HG03520 (cell line): Measurements from ENCODE around the gene RBM19.
"Not testable (repeated sequence)": the region's sequence is repeated elsewhere in the genome, so short reads cannot be mapped to it uniquely, and the experiment has no call there.

Source experiments
- ATAC-seq: cut with Tn5 transposase; IDR thresholded peaks from one replicate; pipeline ENCODE4 v1.9.1; 2021; ENCODE audit warnings: mild to moderate bottlenecking, moderate library complexity; ENCODE audit not compliant: unreplicated experiment

The RBM19 gene

DNA sequence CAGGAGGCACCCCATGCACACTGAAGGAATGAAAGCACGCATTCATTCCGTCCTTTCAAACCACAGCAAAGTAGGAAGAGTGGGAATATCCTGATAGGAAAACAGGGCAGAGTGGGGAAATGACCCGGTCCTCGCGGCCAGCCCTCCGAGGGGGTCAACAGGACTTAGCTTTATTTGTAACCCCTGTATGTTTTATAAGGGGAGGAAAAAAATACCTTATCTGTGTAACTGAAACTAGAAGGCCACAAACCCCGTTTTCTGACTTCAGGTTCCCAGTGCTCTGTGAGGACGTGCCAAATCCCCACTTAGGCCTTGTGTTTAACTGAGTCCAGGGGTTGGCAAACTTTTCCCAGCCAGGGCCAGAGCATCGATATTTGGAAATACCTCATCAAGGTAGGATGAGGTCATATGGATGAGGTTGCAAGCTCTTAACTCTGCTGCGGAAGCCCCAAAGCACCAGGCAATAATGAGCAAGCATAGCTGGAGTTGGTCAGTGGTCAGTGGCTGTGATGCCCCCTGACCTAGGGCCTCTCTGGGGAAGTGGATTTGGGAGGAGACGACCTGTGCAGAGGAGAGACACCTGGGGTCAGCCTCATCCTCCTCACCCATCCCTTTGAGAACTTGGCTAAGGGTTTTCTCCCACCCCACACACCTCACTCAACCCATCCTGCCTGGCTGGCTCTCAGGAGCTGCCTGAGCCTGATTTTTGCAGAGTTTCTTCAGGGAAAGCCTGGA lies 58.5 kb downstream of the RBM19 start:
- ATAC-seq, result no peak

DNA sequence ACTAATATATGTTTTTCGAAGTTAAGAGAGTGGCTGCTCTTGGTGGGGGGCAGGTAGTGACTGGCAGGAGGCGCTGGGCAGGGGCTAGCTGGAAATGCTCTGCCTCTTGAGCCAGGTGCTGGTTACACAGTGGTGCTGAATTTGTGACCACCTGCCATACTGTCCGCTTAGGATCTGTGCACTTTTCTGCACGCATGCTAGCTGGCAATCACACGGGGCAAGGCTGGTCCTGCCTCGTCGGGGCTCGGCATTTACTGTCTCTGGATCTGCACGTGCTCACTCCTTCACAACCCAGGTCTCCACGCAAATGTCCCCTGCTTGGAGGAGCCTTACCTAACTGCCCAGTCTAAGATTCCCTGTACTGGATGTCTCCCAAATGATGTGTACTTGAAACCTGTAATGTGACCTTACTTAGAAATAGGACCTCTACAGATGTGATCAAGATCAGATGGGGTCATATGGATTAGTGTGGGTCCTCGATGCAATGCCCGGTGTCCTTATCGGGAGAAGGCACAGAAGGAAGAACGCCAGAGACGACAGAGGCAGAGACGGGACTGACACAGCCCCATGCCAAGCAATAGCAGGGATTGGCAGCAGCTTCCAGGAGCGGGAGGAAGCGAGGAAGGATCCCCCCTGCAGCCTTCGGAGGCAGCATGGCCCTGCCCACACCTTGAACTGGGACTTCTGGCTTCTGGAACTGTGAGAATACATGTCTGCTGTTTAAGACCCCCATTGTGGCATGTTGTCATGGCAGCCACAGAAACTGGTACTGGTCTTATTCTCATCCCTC lies 59.5 kb downstream of the RBM19 start:
- ATAC-seq, result no peak

DNA sequence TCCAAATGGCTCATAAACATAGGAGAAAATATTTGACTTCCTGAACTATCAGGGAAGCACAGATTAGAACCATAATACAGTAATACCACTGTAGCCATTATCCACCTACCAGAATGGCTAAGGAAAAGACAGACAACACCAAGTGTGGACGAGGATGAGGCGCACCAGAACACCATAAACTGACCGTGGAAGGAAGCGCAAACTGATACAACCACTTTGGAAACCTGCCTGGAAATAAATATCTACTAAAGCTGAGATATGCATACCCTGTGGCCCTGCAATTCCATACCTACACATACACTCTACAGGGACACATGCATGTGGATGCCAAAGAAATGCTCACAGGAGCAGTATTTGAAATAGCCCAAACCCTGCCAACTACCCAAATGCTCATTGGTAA lies 60.3 kb downstream of the RBM19 start:
- ATAC-seq, result no peak

DNA sequence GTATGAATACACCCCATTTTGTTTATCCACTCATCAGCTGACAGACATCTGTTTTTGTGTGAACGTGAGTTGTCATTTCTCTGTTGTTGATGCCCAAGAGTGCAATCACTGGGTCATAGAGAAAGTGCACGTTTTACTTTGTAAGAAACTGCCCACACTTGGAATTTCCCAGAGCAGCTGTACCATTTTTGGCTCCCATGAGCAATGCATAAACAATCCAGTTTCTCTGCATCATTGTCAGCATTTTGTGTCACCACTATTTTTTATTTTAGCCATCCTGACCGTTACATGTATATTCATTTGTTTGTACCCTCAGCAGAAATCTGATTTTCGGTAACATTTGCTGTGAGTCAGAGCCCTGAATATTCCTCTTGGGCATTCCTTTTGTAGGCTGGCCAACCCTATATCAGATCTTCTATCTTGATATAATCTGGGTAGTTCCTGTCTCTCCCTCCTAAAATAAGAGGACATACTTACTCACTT lies 62.7 kb downstream of the RBM19 start:
- ATAC-seq, result no peak

- ATAC-seq, result not testable (repeated sequence)
Measured at GRCh38 chr12:113901319-113901718, 64.8 kb downstream of the RBM19 start.

- ATAC-seq, result no peak
Measured at GRCh38 chr12:113900716-113901115, 65.4 kb downstream of the RBM19 start.

GRCh38 chr12:113899561-113900471 lies 66.3 kb downstream of the RBM19 start:
- no peak for ATAC-seq

- no peak for ATAC-seq
Measured at GRCh38 chr12:113899042-113899560, 67.0 kb downstream of the RBM19 start.

DNA sequence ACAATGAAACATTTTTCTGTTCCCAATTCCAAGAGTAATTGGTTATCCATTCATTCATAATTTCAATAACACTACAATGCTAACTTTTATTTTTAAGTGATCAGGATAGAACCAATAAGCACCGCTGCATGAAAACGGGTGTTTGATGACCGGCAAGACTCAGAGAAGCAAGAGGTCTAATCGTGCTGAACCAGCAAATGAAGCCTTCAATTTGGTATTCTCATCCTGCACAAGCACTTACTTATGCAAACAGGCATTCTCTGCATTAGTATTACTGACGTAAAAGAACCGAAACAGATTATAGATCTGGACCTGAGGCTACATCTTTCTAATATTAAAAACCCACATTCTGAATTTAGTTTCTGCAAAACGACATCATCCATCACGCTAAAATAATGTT lies 67.7 kb downstream of the RBM19 start:
- no peak for ATAC-seq

- ATAC-seq, result no peak
Measured at GRCh38 chr12:113897406-113897805, 68.7 kb downstream of the RBM19 start.

- ATAC-seq, result no peak
Measured at GRCh38 chr12:113896841-113897240, 69.3 kb downstream of the RBM19 start.

DNA sequence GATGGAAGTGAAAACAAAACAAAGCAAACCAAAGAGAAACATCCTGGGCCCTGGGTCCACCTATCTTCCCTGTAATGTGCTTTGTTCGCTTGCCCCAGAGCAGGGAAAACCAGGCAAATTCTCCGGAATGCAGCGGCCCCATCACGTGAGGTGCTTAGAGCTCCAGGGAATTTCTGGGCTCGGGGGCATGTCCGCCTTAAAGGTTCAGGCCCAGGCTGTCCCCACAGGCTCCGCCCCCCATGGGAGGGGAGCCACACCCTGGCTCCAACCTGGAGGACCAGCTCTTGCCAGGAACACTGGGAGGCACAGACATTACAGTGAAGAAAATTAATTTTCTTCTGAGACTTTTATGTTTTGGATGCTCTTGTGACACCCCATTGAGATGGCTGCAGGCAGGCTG lies 69.9 kb downstream of the RBM19 start:
- no peak for ATAC-seq

- ATAC-seq, result no peak
Measured at GRCh38 chr12:113895176-113895575, 70.9 kb downstream of the RBM19 start.

DNA sequence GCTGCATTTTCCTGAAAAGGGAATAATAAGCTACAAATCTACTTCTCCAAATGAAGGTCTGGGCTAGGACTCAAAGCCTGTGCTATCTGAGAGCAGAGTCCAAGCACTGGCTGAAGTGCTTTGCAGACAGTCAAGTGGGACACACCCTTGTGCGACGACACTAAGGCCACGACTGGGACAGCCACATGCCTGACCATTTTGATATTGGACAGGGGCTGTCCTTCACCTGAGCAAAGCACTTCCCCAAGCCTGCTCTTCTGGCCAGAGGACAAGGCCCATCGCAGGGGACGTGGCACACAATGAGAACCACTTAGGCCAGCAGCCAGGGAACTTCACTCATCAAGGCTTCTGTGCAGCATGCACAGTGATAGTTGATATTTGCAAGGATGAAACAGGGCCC lies 71.4 kb downstream of the RBM19 start:
- ATAC-seq, result no peak

DNA sequence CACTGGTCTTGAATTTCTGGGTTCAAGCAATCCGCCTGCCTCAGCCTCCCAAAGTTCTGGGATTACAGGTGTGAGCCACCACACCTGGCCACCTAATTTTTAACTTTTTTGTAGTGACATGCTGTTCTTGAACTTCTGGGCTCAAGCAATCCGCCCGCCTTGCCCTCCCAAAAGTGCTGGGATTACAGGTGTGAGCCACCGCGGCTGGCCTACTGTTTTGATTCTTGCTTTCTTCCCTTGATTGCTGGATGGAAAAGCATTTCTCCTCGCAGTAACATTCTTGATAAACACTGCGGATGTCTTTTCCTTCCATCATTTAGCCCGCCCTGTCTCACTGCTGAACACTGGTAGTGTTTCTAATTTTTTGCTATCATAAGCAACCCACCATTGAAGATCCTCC lies 72.9 kb downstream of the RBM19 start:
- ATAC-seq, result no peak

- ATAC-seq, result no peak
Measured at GRCh38 chr12:113892556-113892955, 73.6 kb downstream of the RBM19 start.

- no peak for ATAC-seq
Measured at GRCh38 chr12:113891739-113892520, 74.2 kb downstream of the RBM19 start.

- no peak for ATAC-seq
Measured at GRCh38 chr12:113891167-113891692, 74.9 kb downstream of the RBM19 start.

DNA sequence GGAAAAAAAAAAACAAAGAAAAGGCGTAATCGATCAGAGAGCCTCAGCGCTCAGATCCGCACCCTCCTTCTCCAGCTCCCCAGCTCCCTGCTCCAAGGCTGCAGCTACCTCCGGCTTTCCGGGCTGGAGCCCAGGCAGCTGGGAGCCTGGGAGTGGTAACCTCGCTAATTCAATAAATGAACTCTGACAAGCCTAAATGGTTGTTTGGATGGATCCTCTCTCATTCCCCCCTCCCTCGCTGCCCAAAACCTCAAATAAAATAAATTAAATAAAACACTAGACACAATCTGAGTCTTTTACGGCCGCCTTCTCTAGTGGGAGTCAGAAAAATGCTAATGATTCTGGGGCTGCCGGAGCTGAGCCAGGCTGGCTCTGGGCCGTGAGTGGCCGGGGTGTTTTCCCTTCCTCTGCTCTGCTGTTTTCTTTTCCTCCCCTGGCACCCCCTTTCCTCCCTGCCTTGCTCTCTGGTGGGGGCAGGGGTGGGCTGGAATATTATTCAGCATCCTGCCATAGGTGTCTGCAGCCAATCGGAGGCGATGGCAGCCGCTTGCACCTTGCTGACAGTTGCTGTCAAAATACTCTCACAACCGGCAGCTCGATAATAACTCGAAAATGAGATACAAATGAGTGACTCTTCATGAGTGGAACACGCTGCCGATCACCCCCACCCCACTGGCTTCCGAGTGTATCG lies 76.1 kb downstream of the RBM19 start:
- no peak for ATAC-seq
